Uterus (tissue), 2 donors: ENCODE results near the gene FNTB.

Experiments used
- POLR2A ChIP-seq, 2 donors: fragments of 450-650 bp; IDR thresholded peaks; one replicate each; pipeline ENCODE4 v1.6.1; 2016; ENCODE audit warnings: antibody characterized with exemption in 2 of 2, mild to moderate bottlenecking in 1 of 2, moderate library complexity in 1 of 2
- TF ChIP-seq, protein P1 (sequence below), 4 experiments: fragments of 200-600 bp in 2 of 4; fragments of 450-650 bp in 2 of 4; sonication (generic) in 2 of 4; IDR thresholded peaks; one replicate each; pipeline ENCODE4 v1.5.1; 2016 to 2019; ENCODE audit warnings: antibody characterized with exemption in 4 of 4, mild to moderate bottlenecking in 2 of 4, moderate library complexity in 1 of 4

DNA sequence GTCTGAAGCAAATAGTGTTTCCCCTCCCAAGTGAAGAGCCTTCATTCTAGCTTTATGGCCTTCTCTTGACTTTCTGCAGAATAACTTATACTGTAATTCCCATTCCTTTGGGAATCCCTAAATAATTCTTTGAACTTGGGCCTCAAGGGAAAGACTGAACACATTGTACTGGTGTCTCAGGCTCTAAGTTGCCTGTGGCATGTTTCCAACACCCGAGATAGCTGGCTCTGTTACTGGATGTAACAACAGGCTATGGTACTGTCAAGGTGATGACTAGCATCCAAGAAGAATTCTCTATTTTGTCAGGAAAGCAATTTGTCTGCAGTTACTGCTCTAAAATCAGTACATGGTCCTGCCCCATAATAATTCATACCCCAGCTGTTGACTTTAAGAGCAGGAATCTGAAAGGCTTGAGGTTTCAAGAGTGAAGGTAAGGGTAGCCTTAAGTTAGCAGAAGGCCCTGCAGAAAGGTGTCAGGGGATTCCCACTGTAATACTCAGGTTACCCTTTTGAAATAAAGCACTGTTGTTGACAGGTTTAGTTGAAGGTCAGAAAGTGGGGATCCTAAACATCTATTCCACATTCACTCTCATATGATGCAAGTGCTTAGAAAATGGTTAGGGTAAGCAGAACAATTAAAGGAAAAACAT lies 49.4 kb upstream of the FNTB start:
- TF ChIP-seq, protein P1, sequence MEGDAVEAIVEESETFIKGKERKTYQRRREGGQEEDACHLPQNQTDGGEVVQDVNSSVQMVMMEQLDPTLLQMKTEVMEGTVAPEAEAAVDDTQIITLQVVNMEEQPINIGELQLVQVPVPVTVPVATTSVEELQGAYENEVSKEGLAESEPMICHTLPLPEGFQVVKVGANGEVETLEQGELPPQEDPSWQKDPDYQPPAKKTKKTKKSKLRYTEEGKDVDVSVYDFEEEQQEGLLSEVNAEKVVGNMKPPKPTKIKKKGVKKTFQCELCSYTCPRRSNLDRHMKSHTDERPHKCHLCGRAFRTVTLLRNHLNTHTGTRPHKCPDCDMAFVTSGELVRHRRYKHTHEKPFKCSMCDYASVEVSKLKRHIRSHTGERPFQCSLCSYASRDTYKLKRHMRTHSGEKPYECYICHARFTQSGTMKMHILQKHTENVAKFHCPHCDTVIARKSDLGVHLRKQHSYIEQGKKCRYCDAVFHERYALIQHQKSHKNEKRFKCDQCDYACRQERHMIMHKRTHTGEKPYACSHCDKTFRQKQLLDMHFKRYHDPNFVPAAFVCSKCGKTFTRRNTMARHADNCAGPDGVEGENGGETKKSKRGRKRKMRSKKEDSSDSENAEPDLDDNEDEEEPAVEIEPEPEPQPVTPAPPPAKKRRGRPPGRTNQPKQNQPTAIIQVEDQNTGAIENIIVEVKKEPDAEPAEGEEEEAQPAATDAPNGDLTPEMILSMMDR (IDR thresholded peaks at IDR 0.05), result no peak
- no peak for TF ChIP-seq POLR2A (IDR thresholded peaks at IDR 0.05)
